ENCODE measurements around the gene PICALM.

The PICALM gene

DNA sequence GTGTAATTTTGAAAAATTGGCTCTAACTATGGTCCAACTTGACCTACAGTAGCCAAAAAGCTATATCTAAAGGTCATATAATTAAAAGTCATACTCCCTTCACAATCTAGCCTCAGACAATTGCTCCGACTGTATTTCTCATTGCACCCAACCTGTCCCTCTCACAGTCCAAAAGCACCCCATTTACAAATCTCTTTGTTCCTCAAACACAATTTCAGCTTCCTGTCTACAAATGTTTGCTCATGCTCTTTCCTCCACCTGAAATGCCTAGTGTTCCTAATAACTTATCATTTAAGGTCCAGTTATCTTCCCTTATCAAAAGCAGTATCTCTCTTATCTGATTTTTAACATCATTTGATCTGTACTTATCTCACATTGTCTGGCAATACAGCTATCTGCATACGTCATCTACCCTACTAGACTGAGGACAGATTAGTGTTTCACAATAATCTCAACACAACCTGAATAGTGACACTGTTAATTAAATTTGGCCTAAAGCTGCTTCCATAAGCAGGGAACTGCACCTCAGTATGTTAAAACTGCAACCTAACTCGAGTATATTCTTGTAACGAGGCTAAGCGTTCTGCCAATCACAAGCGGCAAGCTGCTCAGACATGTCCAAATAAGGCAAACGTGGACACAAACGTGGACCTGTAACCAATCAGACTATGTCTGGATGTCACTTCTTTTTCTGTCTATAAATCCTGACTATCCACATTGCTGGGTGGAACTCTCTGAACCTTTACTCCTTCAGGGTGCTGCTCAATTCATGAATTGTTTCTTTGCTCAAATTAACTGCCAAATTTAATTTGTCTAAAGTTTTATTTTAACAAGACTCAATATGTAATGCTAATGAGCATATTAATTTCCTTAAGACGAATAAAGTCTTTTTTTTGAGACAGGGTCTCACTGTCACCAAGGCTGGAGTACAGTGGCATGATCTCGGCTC is 15.9 kb downstream of the PICALM start:
- Mint-ChIP-seq H3K36me3 (ENCODE audit: low read depth) (peaks cover 61% of the 10 kb centered on the region), H3K27ac (no peak overlapping the region), H3K4me1 (no peaks in the 10 kb centered on the region), H3K9me3 (peaks cover 24% of the 10 kb centered on the region), H3K4me3 (no peak overlapping the region), H3K27me3 (ENCODE audit: low read depth, poor library complexity) (no peaks in the 10 kb centered on the region)
- DNase-seq = no peak
- TF ChIP-seq, protein P1, sequence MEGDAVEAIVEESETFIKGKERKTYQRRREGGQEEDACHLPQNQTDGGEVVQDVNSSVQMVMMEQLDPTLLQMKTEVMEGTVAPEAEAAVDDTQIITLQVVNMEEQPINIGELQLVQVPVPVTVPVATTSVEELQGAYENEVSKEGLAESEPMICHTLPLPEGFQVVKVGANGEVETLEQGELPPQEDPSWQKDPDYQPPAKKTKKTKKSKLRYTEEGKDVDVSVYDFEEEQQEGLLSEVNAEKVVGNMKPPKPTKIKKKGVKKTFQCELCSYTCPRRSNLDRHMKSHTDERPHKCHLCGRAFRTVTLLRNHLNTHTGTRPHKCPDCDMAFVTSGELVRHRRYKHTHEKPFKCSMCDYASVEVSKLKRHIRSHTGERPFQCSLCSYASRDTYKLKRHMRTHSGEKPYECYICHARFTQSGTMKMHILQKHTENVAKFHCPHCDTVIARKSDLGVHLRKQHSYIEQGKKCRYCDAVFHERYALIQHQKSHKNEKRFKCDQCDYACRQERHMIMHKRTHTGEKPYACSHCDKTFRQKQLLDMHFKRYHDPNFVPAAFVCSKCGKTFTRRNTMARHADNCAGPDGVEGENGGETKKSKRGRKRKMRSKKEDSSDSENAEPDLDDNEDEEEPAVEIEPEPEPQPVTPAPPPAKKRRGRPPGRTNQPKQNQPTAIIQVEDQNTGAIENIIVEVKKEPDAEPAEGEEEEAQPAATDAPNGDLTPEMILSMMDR (IDR thresholded peaks at IDR 0.05) = no peak

DNA sequence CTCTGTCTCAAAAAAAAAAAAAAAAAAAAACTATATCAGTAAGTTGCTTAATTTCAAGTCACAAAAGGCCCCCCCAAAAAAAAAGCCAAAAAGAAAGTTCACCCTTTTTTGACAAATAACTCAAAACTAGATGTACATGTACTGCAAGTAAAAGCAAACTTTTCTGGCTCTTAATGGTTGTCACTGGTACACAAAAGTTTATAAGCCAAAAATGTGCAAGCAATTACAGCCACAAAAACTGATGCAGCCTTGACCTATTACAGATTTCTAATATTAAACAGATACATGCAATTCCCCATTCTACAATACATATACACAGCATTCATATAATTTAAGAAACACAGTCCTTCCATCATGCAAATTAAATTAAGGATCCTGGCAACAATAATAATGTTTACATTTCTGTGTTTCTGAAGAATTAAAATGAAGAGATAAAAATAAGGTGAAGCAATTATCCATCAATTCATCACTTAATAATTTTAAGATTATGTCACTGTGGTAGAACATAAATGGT is 18.6 kb downstream of the PICALM start:
- Mint-ChIP-seq H3K4me3 (no peak overlapping the region), H3K36me3 (ENCODE audit: low read depth) (peaks cover 45% of the 10 kb centered on the region), H3K4me1 (no peaks in the 10 kb centered on the region)

DNA sequence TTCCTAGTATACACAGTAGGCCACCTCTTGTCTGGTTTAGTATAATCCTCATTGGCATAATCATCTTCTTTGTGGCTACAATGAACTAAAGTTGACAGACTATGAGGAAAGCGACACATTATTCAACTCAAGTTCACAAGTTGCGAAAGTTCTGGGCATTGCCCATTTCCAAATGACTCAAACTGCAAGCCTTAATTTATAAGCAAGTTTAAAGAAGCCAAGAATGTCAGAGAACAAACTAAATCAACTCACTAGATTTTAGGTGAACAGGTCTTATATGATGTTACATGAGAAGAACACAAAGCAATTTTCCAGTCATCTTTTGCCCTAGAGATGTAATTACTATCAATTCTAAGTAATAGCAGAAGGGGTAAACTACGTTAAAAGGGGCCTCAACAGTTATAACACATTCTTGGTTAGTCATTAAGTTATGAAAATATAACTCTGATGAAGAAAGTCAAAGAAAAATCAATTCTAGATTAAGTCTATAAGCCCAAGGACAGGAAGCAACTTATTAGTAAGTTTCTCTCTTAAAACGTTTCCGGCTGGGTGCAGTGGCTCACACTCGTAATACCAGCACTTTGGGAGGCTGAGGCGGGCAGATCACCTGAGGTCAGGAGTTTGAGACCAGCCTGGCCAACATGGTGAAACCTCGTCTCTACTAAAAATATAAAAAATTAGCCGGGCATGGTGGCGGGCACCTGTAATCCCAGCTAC is 21.5 kb downstream of the PICALM start:
- peaks cover 29% of the 10 kb centered on the region for H3K36me3 Mint-ChIP-seq (ENCODE audit: low read depth)
- H3K27ac Mint-ChIP-seq = peak overlapping the region; percentile 15

More for the DNA sequence above, 18.6 kb downstream of the PICALM start:
- Mint-ChIP-seq H3K9me3 (peaks cover 17% of the 10 kb centered on the region), H3K27ac (no peak overlapping the region), H3K27me3 (ENCODE audit: low read depth, poor library complexity) (no peaks in the 10 kb centered on the region)
- TF ChIP-seq, protein P1 (IDR thresholded peaks at IDR 0.05) = no peak
- no peak for DNase-seq

DNA sequence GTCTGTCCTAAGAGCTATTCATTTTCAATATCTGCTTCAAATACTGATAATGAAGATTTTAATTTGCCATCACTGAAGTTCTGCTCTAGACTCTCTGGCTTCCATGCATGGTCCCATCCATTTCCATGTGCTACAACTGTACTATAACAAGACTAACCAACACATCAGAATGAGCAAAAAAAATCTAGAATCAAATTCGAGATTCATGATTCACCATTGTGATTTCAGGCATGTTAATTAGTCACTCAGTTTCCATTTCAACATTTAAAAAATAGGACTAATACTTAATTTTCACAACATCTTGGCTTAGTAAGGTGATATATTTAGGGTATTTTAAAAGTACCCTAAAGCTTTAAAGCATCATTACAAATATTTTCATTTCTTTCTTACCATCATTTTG is 22.8 kb downstream of the PICALM start:
- no peak for DNase-seq
- peaks cover 19% of the 10 kb centered on the region for H3K4me1 Mint-ChIP-seq
- H3K27me3 Mint-ChIP-seq (ENCODE audit: low read depth, poor library complexity) = no peaks in the 10 kb centered on the region
- TF ChIP-seq, protein P1 (IDR thresholded peaks at IDR 0.05) = no peak
- peaks cover 13% of the 10 kb centered on the region for H3K9me3 Mint-ChIP-seq
- peaks cover 19% of the 10 kb centered on the region for H3K36me3 Mint-ChIP-seq (ENCODE audit: low read depth)
- no peak overlapping the region for H3K27ac Mint-ChIP-seq
- H3K4me3 Mint-ChIP-seq = no peak overlapping the region

More for the DNA sequence above, 21.5 kb downstream of the PICALM start:
- Mint-ChIP-seq H3K9me3 (peaks cover 13% of the 10 kb centered on the region), H3K27me3 (ENCODE audit: low read depth, poor library complexity) (no peaks in the 10 kb centered on the region), H3K4me1 (peaks cover 12% of the 10 kb centered on the region), H3K4me3 (no peak overlapping the region)
- no peak for DNase-seq
- TF ChIP-seq, protein P1 (IDR thresholded peaks at IDR 0.05) = no peak

DNA sequence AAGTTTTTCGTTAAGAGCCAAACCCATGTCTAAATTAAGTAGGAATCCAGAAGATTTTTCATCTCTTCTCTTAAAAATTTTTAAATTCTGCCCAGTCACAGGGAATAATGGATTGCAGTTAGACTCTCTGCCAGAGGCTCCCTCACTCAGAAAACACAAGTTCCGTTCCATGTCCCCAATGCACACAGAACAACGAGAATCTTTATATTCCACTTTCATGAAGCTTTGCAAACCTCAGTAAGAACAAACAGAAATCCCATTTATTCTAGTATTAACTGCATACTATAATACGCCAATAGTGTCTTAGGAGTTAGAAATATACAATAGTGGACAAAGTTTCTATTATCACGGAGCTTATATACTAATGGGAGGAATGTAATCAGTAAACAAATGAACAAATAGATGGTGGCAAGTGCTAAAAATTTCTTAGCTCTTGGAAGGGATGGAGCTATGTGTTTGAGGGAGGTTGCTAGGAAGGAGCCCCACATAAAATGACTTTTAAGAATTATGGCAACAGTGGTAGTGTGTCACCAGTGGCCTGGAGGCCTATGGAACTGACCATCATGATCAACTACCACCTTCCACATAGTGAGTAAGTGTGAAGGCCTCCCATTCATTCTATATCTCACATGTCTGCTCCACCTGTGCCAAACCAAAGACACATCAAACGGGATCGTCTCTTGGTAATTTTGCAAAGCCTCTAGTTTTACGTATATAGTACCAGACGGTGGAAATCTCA is 24.9 kb downstream of the PICALM start:
- Mint-ChIP-seq H3K27me3 (ENCODE audit: low read depth, poor library complexity) (no peaks in the 10 kb centered on the region), H3K27ac (peak overlapping the region; percentile 7), H3K36me3 (ENCODE audit: low read depth) (peaks cover 15% of the 10 kb centered on the region), H3K4me1 (peaks cover 28% of the 10 kb centered on the region), H3K9me3 (no peaks in the 10 kb centered on the region), H3K4me3 (no peak overlapping the region)
- no peak for DNase-seq
- TF ChIP-seq, protein P1 (IDR thresholded peaks at IDR 0.05) = no peak

Data from nephron progenitor cell (in vitro differentiated cells).